ACC112 (cell line): ENCODE results near the gene CRYL1.

Experiments used
- H2AFZ ChIP-seq: fragments of 200-600 bp; sonication (generic); one replicate; pipeline ENCODE4 v1.6.0; 2017; ENCODE audit warnings: antibody characterized with exemption, low read length; ENCODE audit not compliant: unreplicated experiment
- H3K27ac ChIP-seq: fragments of 200-600 bp; sonication (generic); 2 replicates; pipeline ENCODE4 v1.5.1; 2014; ENCODE audit warnings: low read depth, mild to moderate bottlenecking, antibody characterized with exemption, low read length, moderate library complexity
- H3K27me3 ChIP-seq: fragments of 200-600 bp; sonication (generic); 2 replicates; pipeline ENCODE4 v1.6.1; 2014; ENCODE audit warnings: mild to moderate bottlenecking, antibody characterized with exemption, low read length, moderate library complexity, mixed read lengths; ENCODE audit not compliant: insufficient read depth
- H3K36me3 ChIP-seq: fragments of 200-600 bp; sonication (generic); 2 replicates; pipeline ENCODE4 v1.6.1; 2016; ENCODE audit warnings: mild to moderate bottlenecking, antibody characterized with exemption, low read length, moderate library complexity, mixed read lengths; ENCODE audit not compliant: insufficient read depth
- H3K4me1 ChIP-seq: fragments of 200-600 bp; sonication (generic); one replicate; pipeline ENCODE4 v1.6.1; 2016; ENCODE audit warnings: low read length, mixed read lengths; ENCODE audit not compliant: insufficient read depth, unreplicated experiment, control insufficient read depth
- H3K4me3 ChIP-seq: fragments of 200-600 bp; sonication (generic); 2 replicates; pipeline ENCODE4 v1.5.1; 2014; ENCODE audit warnings: mild to moderate bottlenecking, low read depth, low read length
- H3K79me2 ChIP-seq: fragments of 200-600 bp; sonication (generic); one replicate; pipeline ENCODE4 v1.6.0; 2016; ENCODE audit warnings: low read length; ENCODE audit not compliant: control insufficient read depth, unreplicated experiment, insufficient read depth

The CRYL1 gene

DNA sequence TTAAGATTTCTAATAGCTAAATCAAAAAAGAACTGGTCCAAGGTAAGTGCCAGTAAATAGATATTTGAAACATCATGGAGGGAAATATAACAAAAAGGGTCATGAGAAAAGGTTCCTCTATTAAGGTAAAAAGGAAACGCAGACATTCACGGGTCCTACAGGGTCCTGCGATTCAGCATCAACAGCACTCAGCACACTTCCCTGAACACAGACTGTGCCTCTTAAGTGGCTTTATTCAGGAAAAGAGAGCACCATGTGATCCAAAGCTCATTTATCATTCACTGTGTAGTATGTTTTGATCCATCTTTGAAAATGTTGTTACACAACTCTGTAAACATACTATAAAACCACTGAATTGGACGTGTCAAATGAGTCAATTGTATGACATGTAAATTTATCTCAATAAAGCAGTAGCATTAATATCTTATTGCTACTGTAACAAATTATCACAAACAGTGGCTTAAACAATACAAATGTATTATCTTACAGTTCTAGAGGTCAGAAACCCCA lies 33.7 kb downstream of the CRYL1 start:
- H3K36me3 ChIP-seq: no peaks in the 10 kb centered on the region
- H3K27me3 ChIP-seq: no peaks in the 10 kb centered on the region
- peaks cover 8% of the 10 kb centered on the region for H3K4me1 ChIP-seq
- no peaks in the 10 kb centered on the region for H3K79me2 ChIP-seq
- no peak overlapping the region for H2AFZ ChIP-seq
- no peak overlapping the region for H3K4me3 ChIP-seq
- no peak overlapping the region for H3K27ac ChIP-seq

GRCh38 chr13:20489185-20489820 lies 36.4 kb downstream of the CRYL1 start:
- Histone ChIP-seq H3K79me2 (no peaks in the 10 kb centered on the region), H3K27me3 (no peaks in the 10 kb centered on the region), H3K4me3 (no peak overlapping the region), H3K27ac (no peak overlapping the region), H3K36me3 (no peaks in the 10 kb centered on the region), H2AFZ (no peak overlapping the region), H3K4me1 (peaks cover 3% of the 10 kb centered on the region)

- Histone ChIP-seq H2AFZ (no peak overlapping the region), H3K79me2 (no peaks in the 10 kb centered on the region), H3K4me3 (no peak overlapping the region), H3K4me1 (peaks cover 2% of the 10 kb centered on the region), H3K27ac (no peak overlapping the region), H3K36me3 (no peaks in the 10 kb centered on the region), H3K27me3 (no peaks in the 10 kb centered on the region)
Observed at GRCh38 chr13:20487927-20488326, 37.7 kb downstream of the CRYL1 start.

DNA sequence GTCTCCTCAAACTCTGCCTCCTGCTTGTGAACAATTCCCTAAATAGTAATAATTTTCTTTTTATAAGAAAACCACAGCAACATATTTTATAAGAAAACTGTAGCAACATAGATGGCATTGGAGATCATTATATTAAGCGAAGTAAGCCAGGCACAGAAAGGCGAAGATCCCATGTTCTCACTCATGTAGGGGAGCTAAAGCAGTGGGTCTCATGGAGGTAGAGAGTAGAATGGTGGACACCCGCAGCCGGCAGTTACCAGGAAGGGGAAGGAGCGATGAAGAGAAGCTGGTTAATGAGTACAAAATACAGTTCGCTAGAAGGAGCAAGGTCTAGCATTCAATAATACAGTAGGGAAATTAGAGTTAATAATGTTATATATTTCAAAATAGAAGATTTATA lies 42.9 kb downstream of the CRYL1 start:
- Histone ChIP-seq H3K27ac (no peak overlapping the region), H3K79me2 (no peaks in the 10 kb centered on the region), H3K36me3 (no peaks in the 10 kb centered on the region), H3K27me3 (no peaks in the 10 kb centered on the region), H3K4me3 (no peak overlapping the region), H2AFZ (no peak overlapping the region), H3K4me1 (no peaks in the 10 kb centered on the region)

GRCh38 chr13:20482275-20482761 lies 43.3 kb downstream of the CRYL1 start:
- H3K4me3 ChIP-seq: no peak overlapping the region
- no peak overlapping the region for H2AFZ ChIP-seq
- no peaks in the 10 kb centered on the region for H3K79me2 ChIP-seq
- no peaks in the 10 kb centered on the region for H3K36me3 ChIP-seq
- no peak overlapping the region for H3K27ac ChIP-seq
- H3K27me3 ChIP-seq: no peaks in the 10 kb centered on the region
- no peaks in the 10 kb centered on the region for H3K4me1 ChIP-seq

DNA sequence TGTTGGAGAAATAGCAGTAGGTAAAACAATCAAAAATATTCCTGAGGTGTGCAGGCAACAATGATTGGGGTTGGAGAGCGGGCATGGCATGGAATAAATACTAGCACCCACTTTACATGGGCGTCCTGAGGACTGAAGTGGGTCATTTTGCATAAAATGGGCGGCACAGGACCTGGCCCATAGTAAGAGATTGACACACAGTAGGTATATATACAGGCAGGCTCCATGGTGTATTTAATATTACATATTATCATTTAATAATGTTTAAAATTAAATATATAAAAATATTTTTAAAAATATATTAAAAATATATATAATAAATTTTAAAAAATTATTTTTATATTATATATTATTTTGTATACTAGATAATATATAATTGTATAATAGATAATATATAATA lies 48.3 kb downstream of the CRYL1 start:
- Histone ChIP-seq H3K27me3 (no peaks in the 10 kb centered on the region), H2AFZ (no peak overlapping the region), H3K36me3 (no peaks in the 10 kb centered on the region), H3K27ac (no peak overlapping the region), H3K79me2 (no peaks in the 10 kb centered on the region), H3K4me1 (no peaks in the 10 kb centered on the region), H3K4me3 (no peak overlapping the region)

DNA sequence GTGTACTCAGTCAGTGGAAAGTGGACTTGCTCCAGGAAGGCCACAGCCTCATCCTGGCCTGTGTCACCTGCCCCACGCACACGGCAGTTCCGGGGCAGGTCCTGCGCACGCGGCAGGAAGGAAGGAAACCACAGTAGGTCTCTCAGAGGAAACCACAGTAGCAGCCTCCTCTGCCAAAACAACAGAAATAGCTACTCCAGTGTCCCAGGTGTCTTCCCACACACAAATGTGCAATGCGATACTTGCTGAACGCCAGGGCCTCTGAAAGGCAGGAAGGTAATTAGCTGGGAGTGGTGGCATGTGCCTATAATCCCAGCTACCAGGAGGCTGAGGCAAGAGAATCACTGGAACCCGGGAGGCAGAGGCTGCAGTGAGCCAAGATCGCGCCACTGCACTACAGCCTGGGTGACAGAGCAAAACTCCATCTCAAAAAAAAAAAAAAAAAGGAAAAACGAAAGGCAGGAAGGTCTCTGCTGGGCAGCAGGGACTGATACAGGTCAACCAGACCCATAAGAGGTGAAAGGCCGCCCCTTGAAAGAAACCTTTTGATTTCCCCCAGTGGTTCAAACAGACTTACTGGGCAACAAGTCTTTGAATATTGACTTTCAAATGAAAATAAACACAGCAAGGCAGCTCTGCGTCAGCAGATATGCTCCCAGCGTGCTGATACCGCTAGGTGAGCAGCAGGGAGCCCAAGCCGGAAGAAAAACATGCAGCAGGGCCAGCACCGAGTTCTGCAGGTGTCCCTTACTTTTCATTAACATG lies 49.5 kb downstream of the CRYL1 start:
- no peaks in the 10 kb centered on the region for H3K4me1 ChIP-seq
- H3K79me2 ChIP-seq: no peaks in the 10 kb centered on the region
- H2AFZ ChIP-seq: no peak overlapping the region
- H3K4me3 ChIP-seq: no peak overlapping the region
- H3K36me3 ChIP-seq: no peaks in the 10 kb centered on the region
- H3K27ac ChIP-seq: no peak overlapping the region
- H3K27me3 ChIP-seq: no peaks in the 10 kb centered on the region

- Histone ChIP-seq H3K27ac (no peak overlapping the region), H3K4me3 (no peak overlapping the region), H3K36me3 (no peaks in the 10 kb centered on the region), H3K79me2 (no peaks in the 10 kb centered on the region), H3K4me1 (no peaks in the 10 kb centered on the region), H2AFZ (no peak overlapping the region), H3K27me3 (no peaks in the 10 kb centered on the region)
Observed at GRCh38 chr13:20474515-20474914, 51.1 kb downstream of the CRYL1 start.

DNA sequence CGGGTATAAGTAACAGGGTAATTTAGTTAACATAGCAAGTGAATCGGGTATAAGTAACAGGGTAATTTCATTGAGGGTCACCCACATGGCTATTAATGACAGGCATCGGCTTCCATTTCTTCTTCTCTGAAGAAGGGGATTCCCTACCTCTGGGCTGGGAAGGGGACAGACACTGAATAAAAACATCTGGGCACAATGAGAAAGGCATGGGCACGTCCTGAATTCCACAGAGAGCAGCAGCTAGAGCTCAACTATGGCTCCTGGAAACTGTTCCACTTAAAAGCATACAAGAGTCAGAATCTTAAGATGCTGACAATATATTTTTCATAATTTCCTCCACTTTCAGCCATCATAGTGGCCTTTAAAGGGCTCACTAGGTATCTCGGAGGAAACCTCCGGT lies 51.8 kb downstream of the CRYL1 start:
- H3K4me3 ChIP-seq: no peak overlapping the region
- H3K4me1 ChIP-seq: no peaks in the 10 kb centered on the region
- H3K79me2 ChIP-seq: no peaks in the 10 kb centered on the region
- no peaks in the 10 kb centered on the region for H3K27me3 ChIP-seq
- no peak overlapping the region for H3K27ac ChIP-seq
- H3K36me3 ChIP-seq: no peaks in the 10 kb centered on the region
- H2AFZ ChIP-seq: no peak overlapping the region

GRCh38 chr13:20473139-20473538 lies 52.5 kb downstream of the CRYL1 start:
- H3K4me1 ChIP-seq: no peaks in the 10 kb centered on the region
- no peak overlapping the region for H3K27ac ChIP-seq
- H3K79me2 ChIP-seq: no peaks in the 10 kb centered on the region
- H2AFZ ChIP-seq: no peak overlapping the region
- H3K4me3 ChIP-seq: no peak overlapping the region
- H3K36me3 ChIP-seq: no peaks in the 10 kb centered on the region
- H3K27me3 ChIP-seq: no peaks in the 10 kb centered on the region

- Histone ChIP-seq H3K79me2 (no peaks in the 10 kb centered on the region), H2AFZ (no peak overlapping the region), H3K4me3 (no peak overlapping the region), H3K36me3 (no peaks in the 10 kb centered on the region), H3K27ac (no peak overlapping the region), H3K27me3 (no peaks in the 10 kb centered on the region), H3K4me1 (no peaks in the 10 kb centered on the region)
Observed at GRCh38 chr13:20472531-20472930, 53.1 kb downstream of the CRYL1 start.
